HEK293 (cell line): ENCODE results near the gene SERINC5.

Source experiments
- CTCF ChIA-PET: fragments of 350-600 bp; formaldehyde crosslinking; extraction: SDS; loops from one replicate; lab custom pipeline; 2021; ENCODE audit warnings: antibody characterized with exemption; lab: Yijun Ruan, JAX
- POLR2A ChIA-PET: fragments of 300-600 bp; formaldehyde crosslinking; extraction: SDS; loops from one replicate; lab custom pipeline; 2020; ENCODE audit warnings: antibody characterized with exemption, inconsistent platforms; lab: Yijun Ruan, JAX
- H3K27ac ChIP-seq: fragments of 200-500 bp; sonication (Bioruptor generic); 2 replicates; pipeline ENCODE4 v1.5.1; 2014; ENCODE audit warnings: low read depth, low read length, control low read depth, inconsistent platforms; ENCODE audit errors: extremely low read depth
- H3K36me3 ChIP-seq, 2 experiments: fragments of 200-500 bp in 1 of 2; sonication (Bioruptor generic) in 1 of 2; 1 replicate in 1 of 2; 2 replicates in 1 of 2; pipeline ENCODE4 v1.5.1; 2014 to 2017; ENCODE audit warnings: inconsistent platforms in 2 of 2, low read length in 2 of 2; ENCODE audit not compliant: control insufficient read depth in 2 of 2, insufficient read depth in 1 of 2
- H3K4me1 ChIP-seq: fragments of 200-500 bp; sonication (Bioruptor generic); 2 replicates; pipeline ENCODE4 v1.5.1; 2014; ENCODE audit warnings: mild to moderate bottlenecking, low read length, inconsistent platforms; ENCODE audit not compliant: control insufficient read depth, insufficient read depth
- H3K4me3 ChIP-seq: 2 replicates; pipeline ENCODE4 v1.5.1; 2011; ENCODE audit warnings: low read depth, mild to moderate bottlenecking, control low read depth, low read length, moderate library complexity
- H3K9me3 ChIP-seq: fragments of 200-500 bp; sonication (Bioruptor generic); 2 replicates; pipeline ENCODE4 v1.5.1; 2014; ENCODE audit warnings: low read depth, low read length, inconsistent platforms; ENCODE audit not compliant: control insufficient read depth, insufficient read depth
- CTCF ChIP-seq: fragments of 450-650 bp; formaldehyde crosslinking; IDR thresholded peaks from 2 replicates; pipeline ENCODE4 v1.5.1; 2016; ENCODE audit warnings: missing biosample characterization, missing genetic modification characterization
- YY1 ChIP-seq: fragments of 450-650 bp; formaldehyde crosslinking; IDR thresholded peaks from 2 replicates; pipeline ENCODE4 v1.5.1; 2018; ENCODE audit warnings: missing biosample characterization, missing genetic modification characterization
- ZBTB48 ChIP-seq: fragments of 450-650 bp; formaldehyde crosslinking; IDR thresholded peaks from 2 replicates; pipeline ENCODE4 v1.5.1; 2016; ENCODE audit warnings: missing biosample characterization, missing genetic modification characterization
- ZFP37 ChIP-seq: fragments of 450-650 bp; formaldehyde crosslinking; IDR thresholded peaks from 2 replicates; pipeline ENCODE4 v1.5.1; 2016; ENCODE audit warnings: missing biosample characterization, missing genetic modification characterization
- ZIC2 ChIP-seq: fragments of 450-650 bp; formaldehyde crosslinking; IDR thresholded peaks from 2 replicates; pipeline ENCODE4 v1.5.1; 2016; ENCODE audit warnings: missing biosample characterization, missing genetic modification characterization
- ZNF155 ChIP-seq: fragments of 450-650 bp; formaldehyde crosslinking; IDR thresholded peaks from 2 replicates; pipeline ENCODE4 v1.5.1; 2016; ENCODE audit warnings: missing biosample characterization, missing genetic modification characterization
- ZNF548 ChIP-seq: fragments of 450-650 bp; formaldehyde crosslinking; IDR thresholded peaks from 2 replicates; pipeline ENCODE4 v1.5.1; 2016; ENCODE audit warnings: missing biosample characterization, missing genetic modification characterization
- ZNF555 ChIP-seq: fragments of 450-650 bp; formaldehyde crosslinking; conservative IDR thresholded peaks from 2 replicates; pipeline ENCODE4 v1.5.1; 2017; ENCODE audit warnings: missing biosample characterization, mild to moderate bottlenecking, missing genetic modification characterization, inconsistent platforms
- ZNF677 ChIP-seq: fragments of 450-650 bp; IDR thresholded peaks from 2 replicates; pipeline ENCODE4 v1.5.0; 2018; ENCODE audit warnings: missing biosample characterization, mild to moderate bottlenecking, missing genetic modification characterization, moderate library complexity
- ZNF785 ChIP-seq: fragments of 450-650 bp; formaldehyde crosslinking; IDR thresholded peaks from 2 replicates; pipeline ENCODE4 v1.5.1; 2016; ENCODE audit warnings: missing biosample characterization, missing genetic modification characterization
- TF ChIP-seq, protein P1 (sequence below): fragments of 450-650 bp; IDR thresholded peaks from 2 replicates; pipeline ENCODE4 v1.5.1; 2018; ENCODE audit warnings: missing biosample characterization, mild to moderate bottlenecking, missing genetic modification characterization

The SERINC5 gene

DNA sequence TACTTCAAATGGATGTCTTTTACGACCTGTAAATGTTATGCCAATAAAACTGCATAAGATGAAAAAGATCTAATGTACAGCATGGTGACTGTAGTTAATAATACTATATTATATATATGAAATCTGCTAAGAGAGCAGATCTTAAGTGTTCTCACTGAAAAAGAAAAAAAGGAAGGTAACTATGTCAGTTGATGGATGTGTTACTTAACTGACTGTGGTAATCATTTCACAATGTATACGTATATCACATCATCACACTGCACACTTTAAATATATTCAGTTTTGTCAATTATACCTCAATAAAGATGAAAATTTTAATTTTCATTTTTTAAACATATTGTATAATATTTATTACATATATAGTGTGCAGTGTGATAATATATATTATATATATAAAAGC is 188.8 kb downstream of the SERINC5 start (continued):
- TF ChIP-seq CTCF (no peak), ZBTB48 (tag by site-specific recombination) (no peak), ZNF677 (tag by site-specific recombination) (no peak), ZNF555 (tag by site-specific recombination) (no peak), ZIC2 (tag by site-specific recombination) (no peak), ZNF155 (tag by site-specific recombination) (no peak), ZNF785 (tag by site-specific recombination) (no peak), YY1 (no peak)
- TF ChIP-seq, protein P1, sequence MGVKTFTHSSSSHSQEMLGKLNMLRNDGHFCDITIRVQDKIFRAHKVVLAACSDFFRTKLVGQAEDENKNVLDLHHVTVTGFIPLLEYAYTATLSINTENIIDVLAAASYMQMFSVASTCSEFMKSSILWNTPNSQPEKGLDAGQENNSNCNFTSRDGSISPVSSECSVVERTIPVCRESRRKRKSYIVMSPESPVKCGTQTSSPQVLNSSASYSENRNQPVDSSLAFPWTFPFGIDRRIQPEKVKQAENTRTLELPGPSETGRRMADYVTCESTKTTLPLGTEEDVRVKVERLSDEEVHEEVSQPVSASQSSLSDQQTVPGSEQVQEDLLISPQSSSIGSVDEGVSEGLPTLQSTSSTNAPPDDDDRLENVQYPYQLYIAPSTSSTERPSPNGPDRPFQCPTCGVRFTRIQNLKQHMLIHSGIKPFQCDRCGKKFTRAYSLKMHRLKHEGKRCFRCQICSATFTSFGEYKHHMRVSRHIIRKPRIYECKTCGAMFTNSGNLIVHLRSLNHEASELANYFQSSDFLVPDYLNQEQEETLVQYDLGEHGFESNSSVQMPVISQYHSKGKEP, result no peak

DNA sequence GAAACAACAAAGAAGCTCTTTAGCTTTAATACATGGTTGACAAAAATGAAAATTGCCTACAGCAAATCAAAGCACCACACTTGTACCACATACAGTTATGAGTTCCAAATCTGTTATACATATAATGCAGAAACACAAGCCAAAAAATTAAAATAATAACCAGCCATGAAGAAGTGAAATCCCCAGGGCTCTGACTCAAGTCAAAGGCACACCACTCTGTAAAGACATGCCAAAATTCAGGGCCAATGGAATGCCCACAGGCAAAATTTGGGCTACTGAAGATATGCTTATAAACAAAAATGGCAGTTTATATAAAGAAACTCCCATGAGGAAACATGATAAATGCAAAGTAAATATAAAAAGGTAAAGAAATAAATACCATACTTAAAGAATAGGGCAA is 191.7 kb downstream of the SERINC5 start:
- Histone ChIP-seq H3K4me1 (no peaks in the 10 kb centered on the region), H3K36me3 (no peaks in the 10 kb centered on the region), H3K9me3 (no peaks in the 10 kb centered on the region), H3K27ac (no peak overlapping the region), H3K4me3 (no peak overlapping the region)
- TF ChIP-seq ZNF548 (no peak), ZFP37 (tag by site-specific recombination) (no peak)
- ChIA-PET CTCF (interaction anchor here (0.6 kb wide), 2 partner anchors 188 to 200 kb away, joined by 3 read pairs; no protein-coding TSS in a partner anchor), POLR2A (no interaction called here)
